PFSK-1 (cell line): ENCODE results near the gene USP17L18.
"Not testable (repeated sequence)": the region's sequence is repeated elsewhere in the genome, so short reads cannot be mapped to it uniquely, and the experiment has no call there.

ENCODE experiments used
- FOXP2 ChIP-seq: optimal IDR thresholded peaks from 2 replicates; pipeline ENCODE3; 2011; ENCODE audit warnings: borderline replicate concordance, control low read depth, inconsistent platforms; ENCODE audit not compliant: insufficient read depth; ENCODE audit errors: extremely low read length, extremely low read depth
- POLR2AphosphoS5 ChIP-seq: IDR thresholded peaks from 2 replicates; pipeline ENCODE4 v1.6.1; 2012; ENCODE audit warnings: low read depth, mild to moderate bottlenecking, control low read depth, low read length, moderate library complexity
- REST ChIP-seq, 2 experiments: IDR thresholded peaks; 2 replicates each; pipeline versions ENCODE4 v1.6.1 to v1.8.0; 2011 to 2012; ENCODE audit warnings: low read depth in 2 of 2, low read length in 2 of 2, control low read depth in 1 of 2, inconsistent platforms in 1 of 2, mild to moderate bottlenecking in 1 of 2, moderate library complexity in 1 of 2; ENCODE audit not compliant: insufficient read depth in 1 of 2
- SIN3A ChIP-seq: IDR thresholded peaks from 2 replicates; pipeline ENCODE4 v1.6.1; 2012; ENCODE audit warnings: mild to moderate bottlenecking, low read length, moderate library complexity, borderline replicate concordance; ENCODE audit not compliant: insufficient read depth
- TAF1 ChIP-seq: IDR thresholded peaks from 2 replicates; pipeline ENCODE4 v1.6.1; 2012; ENCODE audit warnings: low read length, control low read depth, borderline replicate concordance; ENCODE audit not compliant: insufficient read depth

USP17L18 gene

GRCh38 chr4:9243579-9243978, 4.9 kb upstream of the USP17L18 start, which contains the start of gene USP17L17:
Gene USP17L17, plus strand, starts transcription at chr4:9243879. Its CDS starts 0 bp downstream, at chr4:9243879.
- not testable (repeated sequence) for TF ChIP-seq SIN3A; POLR2AphosphoS5; REST (IDR thresholded peaks at IDR 0.05; ENCODE audit: insufficient read depth in 1 of 2, low read depth in 2 of 2, low read length in 2 of 2)

- TF ChIP-seq SIN3A, TAF1, FOXP2: not testable (repeated sequence)
Observed at GRCh38 chr4:9253078-9253477, 4.6 kb downstream of the USP17L18 start, which contains the start of gene USP17L19. Gene USP17L19, plus strand, starts transcription at chr4:9253378. Its CDS starts 0 bp downstream, at chr4:9253378.

- TF ChIP-seq TAF1; REST (IDR thresholded peaks at IDR 0.05; ENCODE audit: insufficient read depth in 1 of 2, low read depth in 2 of 2, low read length in 2 of 2); FOXP2: not testable (repeated sequence)
Observed at GRCh38 chr4:9257824-9258223, 9.4 kb downstream of the USP17L18 start, which contains the start of gene USP17L20. Gene USP17L20, plus strand, starts transcription at chr4:9258124. Its CDS starts 0 bp downstream, at chr4:9258124.

- TF ChIP-seq REST (IDR thresholded peaks at IDR 0.05; ENCODE audit: insufficient read depth in 1 of 2, low read depth in 2 of 2, low read length in 2 of 2); FOXP2; SIN3A: not testable (repeated sequence)
Observed at GRCh38 chr4:9262572-9262971, 14.1 kb downstream of the USP17L18 start, which contains the start of gene USP17L21. Gene USP17L21, plus strand, starts transcription at chr4:9262872. Its CDS starts 0 bp downstream, at chr4:9262872.

- not testable (repeated sequence) for TF ChIP-seq TAF1; POLR2AphosphoS5; REST (IDR thresholded peaks at IDR 0.05; ENCODE audit: insufficient read depth in 1 of 2, low read depth in 2 of 2, low read length in 2 of 2)
Observed at GRCh38 chr4:9267319-9267718, 18.9 kb downstream of the USP17L18 start, which contains the start of gene USP17L22. Gene USP17L22, plus strand, starts transcription at chr4:9267619. Its CDS starts 0 bp downstream, at chr4:9267619.
